Neural cell (in vitro differentiated cells): ENCODE data around the gene GSTM3. TPM values are rescaled to one million over a fixed set of nuclear protein-coding genes. Genes with fewer than 3 reads are reported as not detected.
A peak's percentile ranks its signal among the peaks of the same experiment; 100 is the strongest.

Experiments used
- H2AFZ ChIP-seq: fragments of 200-600, 300-800 bp; sonication (generic), shearing (Covaris generic); 2 replicates; pipeline ENCODE4 v1.6.0; 2014; ENCODE audit warnings: low read depth, mild to moderate bottlenecking, antibody characterized with exemption, low read length, moderate library complexity
- H3F3A ChIP-seq: fragments of 200-600 bp; shearing (Covaris generic); 2 replicates; pipeline ENCODE4 v1.6.1; 2016; ENCODE audit warnings: mild to moderate bottlenecking, moderate library complexity, mixed read lengths, antibody characterized with exemption, low read length; ENCODE audit not compliant: insufficient read depth, poor library complexity, severe bottlenecking
- H3K27ac ChIP-seq: fragments of 200-600, 300-800 bp; sonication (generic), shearing (Covaris generic); 2 replicates; pipeline ENCODE4 v1.5.1; 2014; ENCODE audit warnings: mild to moderate bottlenecking, low read length, moderate library complexity
- H3K27me3 ChIP-seq: fragments of 300-800, 200-600 bp; sonication (generic), shearing (Covaris generic); 2 replicates; pipeline ENCODE4 v1.6.0; 2014; ENCODE audit warnings: mild to moderate bottlenecking, low read depth, low read length, moderate library complexity; ENCODE audit not compliant: insufficient read depth
- H3K36me3 ChIP-seq: fragments of 300-800, 200-600 bp; sonication (generic), shearing (Covaris generic); 2 replicates; pipeline ENCODE4 v1.5.1; 2014; ENCODE audit warnings: mild to moderate bottlenecking, antibody characterized with exemption, low read length, moderate library complexity; ENCODE audit not compliant: insufficient read depth
- H3K4me2 ChIP-seq: fragments of 300-800, 200-600 bp; sonication (generic), shearing (Covaris generic); 2 replicates; pipeline ENCODE4 v1.6.0; 2014; ENCODE audit warnings: mild to moderate bottlenecking, low read length
- H3K4me3 ChIP-seq: fragments of 300-800, 200-600 bp; sonication (generic), shearing (Covaris generic); 2 replicates; pipeline ENCODE4 v1.5.1; 2014; ENCODE audit warnings: mild to moderate bottlenecking, low read length, moderate library complexity
- H3K79me2 ChIP-seq: fragments of 200-600 bp; shearing (Covaris generic); replicated peaks from 2 replicates; pipeline ENCODE4 v1.6.0; 2014; ENCODE audit warnings: mild to moderate bottlenecking, low read length, moderate library complexity; ENCODE audit not compliant: insufficient read depth
- H3K9ac ChIP-seq: fragments of 300-800, 200-600 bp; sonication (generic), shearing (Covaris generic); 2 replicates; pipeline ENCODE4 v1.6.1; 2016; ENCODE audit warnings: mild to moderate bottlenecking, low read length, mixed read lengths
- H3K9me2 ChIP-seq: fragments of 200-600 bp; shearing (Covaris generic); 2 replicates; pipeline ENCODE4 v1.6.1; 2016; ENCODE audit warnings: mild to moderate bottlenecking, low read length, mixed read lengths; ENCODE audit not compliant: insufficient read depth
- H3K9me3 ChIP-seq: fragments of 200-600, 300-800 bp; sonication (generic), shearing (Covaris generic); 2 replicates; pipeline ENCODE4 v1.6.1; 2016; ENCODE audit warnings: mild to moderate bottlenecking, mixed run types, low read length, moderate library complexity, mixed read lengths
- H4K20me1 ChIP-seq: fragments of 200-600 bp; shearing (Covaris generic); 2 replicates; pipeline ENCODE4 v1.6.1; 2016; ENCODE audit warnings: mild to moderate bottlenecking, mixed run types; ENCODE audit not compliant: insufficient read depth
- EP300 ChIP-seq: fragments of 450-650 bp; conservative IDR thresholded peaks from 2 replicates; pipeline ENCODE4 v1.6.1; 2014; ENCODE audit warnings: antibody characterized with exemption, mild to moderate bottlenecking, moderate library complexity; ENCODE audit not compliant: poor library complexity, severe bottlenecking
- EZH2 ChIP-seq: fragments of 200-600, 300-800 bp; shearing (Covaris generic), sonication (generic); IDR thresholded peaks from 2 replicates; pipeline ENCODE4 v1.6.1; 2014; ENCODE audit warnings: antibody characterized with exemption, low read length, borderline replicate concordance, mild to moderate bottlenecking; ENCODE audit not compliant: insufficient read depth, poor library complexity, severe bottlenecking
- MXI1 ChIP-seq: fragments of 450-650 bp; conservative IDR thresholded peaks from 2 replicates; pipeline ENCODE4 v1.6.1; 2014; ENCODE audit warnings: antibody characterized with exemption, mild to moderate bottlenecking; ENCODE audit not compliant: poor library complexity, severe bottlenecking
- POLR2AphosphoS5 ChIP-seq: IDR thresholded peaks from 2 replicates; pipeline ENCODE4 v1.6.1; 2012
- RAD21 ChIP-seq: fragments of 450-650 bp; conservative IDR thresholded peaks from 2 replicates; pipeline ENCODE4 v1.6.1; 2014; ENCODE audit warnings: antibody characterized with exemption, mild to moderate bottlenecking, moderate library complexity
- SMC3 ChIP-seq: fragments of 450-650 bp; conservative IDR thresholded peaks from 2 replicates; pipeline ENCODE4 v1.6.1; 2014; ENCODE audit warnings: antibody characterized with exemption, mild to moderate bottlenecking, moderate library complexity; ENCODE audit not compliant: poor library complexity
- TAF1 ChIP-seq: IDR thresholded peaks from 2 replicates; pipeline ENCODE4 v1.6.1; 2012; ENCODE audit warnings: low read depth
- polyA plus RNA-seq: library from polyadenylated mRNA; depleted of rRNA; stranded (reverse); fragments of >200 nt; gene quantifications from 2 replicates; pipeline ENCODE4 v1.2.3, GENCODE V29; 2014
- TF ChIP-seq, protein P1 (sequence below): IDR thresholded peaks from 2 replicates; pipeline ENCODE4 v1.6.1; 2012; ENCODE audit warnings: borderline replicate concordance
- TF ChIP-seq, protein P2 (sequence below): fragments of 450-650 bp; IDR thresholded peaks from 2 replicates; pipeline ENCODE4 v1.5.1; 2014; ENCODE audit warnings: antibody characterized with exemption, mild to moderate bottlenecking, moderate library complexity; ENCODE audit not compliant: poor library complexity, severe bottlenecking

Gene GSTM3
- polyA plus RNA-seq, 1 donor from 2014 or later, result 195 TPM

DNA sequence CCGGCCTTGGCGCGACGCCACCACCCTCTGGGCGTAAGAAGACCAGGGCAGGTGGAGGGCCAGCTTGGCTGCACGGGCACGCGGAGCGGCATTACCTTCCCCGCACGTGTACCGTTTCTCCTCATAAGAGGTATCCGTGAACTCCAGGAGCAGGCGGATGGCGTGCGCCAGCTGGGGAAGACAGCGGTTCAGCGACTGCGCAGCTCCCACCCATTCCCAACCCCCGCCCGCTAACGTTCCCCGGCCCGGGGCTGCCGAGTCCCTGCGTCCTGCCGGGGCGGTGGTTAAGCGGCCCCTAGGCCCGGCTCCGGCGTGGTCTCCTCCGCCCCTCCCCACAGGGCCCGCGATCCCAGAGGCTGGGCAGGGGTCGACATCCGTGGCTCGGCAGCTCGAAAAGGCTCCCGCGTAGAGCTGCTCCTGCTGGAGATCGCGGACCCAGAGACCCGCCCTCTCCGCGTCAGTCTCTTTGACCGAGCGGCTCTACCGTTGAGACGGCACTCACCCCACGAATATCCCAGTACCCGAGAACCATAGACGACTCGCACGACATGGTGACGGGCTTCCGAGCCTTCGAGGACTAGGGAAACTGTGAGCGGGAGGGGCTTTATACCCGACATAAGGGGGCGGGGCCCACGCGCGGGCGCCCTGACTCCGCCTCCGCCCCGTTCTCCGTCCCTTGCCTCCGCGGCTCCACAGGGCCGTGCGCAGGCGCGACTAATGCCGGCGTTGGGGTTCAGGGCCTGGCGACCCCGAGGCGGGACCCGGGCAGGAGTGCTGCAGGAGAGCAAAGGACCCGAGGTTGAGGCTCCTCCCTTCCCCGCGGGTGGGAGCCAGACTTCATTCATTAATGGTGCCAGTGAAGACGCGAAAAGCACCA is 862 bp downstream of the GSTM3 start:
- Histone ChIP-seq H3K27me3 (no peaks in the 10 kb centered on the region), H4K20me1 (no peaks in the 10 kb centered on the region), H3K79me2 (no peaks in the 10 kb centered on the region), H3K4me3 (peak overlapping the region; percentile 98), H3K9me2 (no peaks in the 10 kb centered on the region), H3F3A (no peaks in the 10 kb centered on the region), H3K9ac (peak overlapping the region; percentile 89), H3K36me3 (peaks cover 16% of the 10 kb centered on the region), H3K4me2 (peak overlapping the region; percentile 56), H3K27ac (peak overlapping the region; percentile 90), H2AFZ (peak overlapping the region; percentile 75), H3K9me3 (no peaks in the 10 kb centered on the region)
- TF ChIP-seq MXI1, result peak; percentile 97
- TF ChIP-seq TAF1, result no peak
- TF ChIP-seq, protein P1, sequence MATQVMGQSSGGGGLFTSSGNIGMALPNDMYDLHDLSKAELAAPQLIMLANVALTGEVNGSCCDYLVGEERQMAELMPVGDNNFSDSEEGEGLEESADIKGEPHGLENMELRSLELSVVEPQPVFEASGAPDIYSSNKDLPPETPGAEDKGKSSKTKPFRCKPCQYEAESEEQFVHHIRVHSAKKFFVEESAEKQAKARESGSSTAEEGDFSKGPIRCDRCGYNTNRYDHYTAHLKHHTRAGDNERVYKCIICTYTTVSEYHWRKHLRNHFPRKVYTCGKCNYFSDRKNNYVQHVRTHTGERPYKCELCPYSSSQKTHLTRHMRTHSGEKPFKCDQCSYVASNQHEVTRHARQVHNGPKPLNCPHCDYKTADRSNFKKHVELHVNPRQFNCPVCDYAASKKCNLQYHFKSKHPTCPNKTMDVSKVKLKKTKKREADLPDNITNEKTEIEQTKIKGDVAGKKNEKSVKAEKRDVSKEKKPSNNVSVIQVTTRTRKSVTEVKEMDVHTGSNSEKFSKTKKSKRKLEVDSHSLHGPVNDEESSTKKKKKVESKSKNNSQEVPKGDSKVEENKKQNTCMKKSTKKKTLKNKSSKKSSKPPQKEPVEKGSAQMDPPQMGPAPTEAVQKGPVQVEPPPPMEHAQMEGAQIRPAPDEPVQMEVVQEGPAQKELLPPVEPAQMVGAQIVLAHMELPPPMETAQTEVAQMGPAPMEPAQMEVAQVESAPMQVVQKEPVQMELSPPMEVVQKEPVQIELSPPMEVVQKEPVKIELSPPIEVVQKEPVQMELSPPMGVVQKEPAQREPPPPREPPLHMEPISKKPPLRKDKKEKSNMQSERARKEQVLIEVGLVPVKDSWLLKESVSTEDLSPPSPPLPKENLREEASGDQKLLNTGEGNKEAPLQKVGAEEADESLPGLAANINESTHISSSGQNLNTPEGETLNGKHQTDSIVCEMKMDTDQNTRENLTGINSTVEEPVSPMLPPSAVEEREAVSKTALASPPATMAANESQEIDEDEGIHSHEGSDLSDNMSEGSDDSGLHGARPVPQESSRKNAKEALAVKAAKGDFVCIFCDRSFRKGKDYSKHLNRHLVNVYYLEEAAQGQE, result peak; percentile 11
- peak; percentile 53 for TF ChIP-seq SMC3
- peak; percentile 97 for TF ChIP-seq POLR2AphosphoS5

DNA sequence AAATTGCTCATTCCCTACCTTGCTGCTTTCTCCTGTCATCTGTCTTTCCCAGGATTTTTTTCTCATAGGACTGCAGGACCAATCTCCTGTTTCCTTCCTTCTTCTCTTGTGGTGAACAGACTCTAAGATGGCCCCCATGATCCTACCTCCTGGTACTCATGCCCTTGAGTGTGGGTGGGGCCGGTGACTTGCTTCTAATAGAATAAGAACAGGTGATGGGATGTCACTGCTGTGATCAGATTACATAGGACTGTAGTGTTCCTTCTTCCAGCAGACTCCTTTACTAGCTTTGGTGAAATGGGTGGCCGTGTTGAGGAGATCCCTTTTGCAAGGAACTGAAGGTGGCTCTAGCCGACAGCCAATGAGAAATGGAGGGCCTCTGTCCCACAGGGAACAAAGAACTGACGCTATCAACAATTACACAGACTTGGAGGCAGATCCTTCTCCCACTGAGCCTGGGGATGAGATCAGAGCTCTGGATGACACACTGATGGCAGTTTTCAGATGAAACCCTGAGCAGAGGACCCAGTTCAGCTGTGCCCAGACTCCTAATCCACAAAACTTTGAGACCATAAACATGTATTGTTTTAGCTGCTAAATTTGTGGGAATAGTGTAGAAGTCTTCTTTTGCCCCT is 7.5 kb downstream of the GSTM3 start:
- Histone ChIP-seq H3K36me3 (peaks cover 16% of the 10 kb centered on the region), H3F3A (no peaks in the 10 kb centered on the region), H3K9me3 (no peaks in the 10 kb centered on the region), H3K9me2 (no peaks in the 10 kb centered on the region), H3K27me3 (no peaks in the 10 kb centered on the region), H3K79me2 (no peaks in the 10 kb centered on the region), H3K4me3 (no peak overlapping the region), H3K9ac (no peak overlapping the region), H2AFZ (no peak overlapping the region), H3K4me2 (no peak overlapping the region), H3K27ac (no peak overlapping the region), H4K20me1 (no peaks in the 10 kb centered on the region)
- TF ChIP-seq RAD21 (no peak), EP300 (no peak), TAF1 (no peak), SMC3 (no peak), EZH2 (no peak), MXI1 (no peak), POLR2AphosphoS5 (no peak)
- TF ChIP-seq, protein P1, result no peak
- TF ChIP-seq, protein P2, sequence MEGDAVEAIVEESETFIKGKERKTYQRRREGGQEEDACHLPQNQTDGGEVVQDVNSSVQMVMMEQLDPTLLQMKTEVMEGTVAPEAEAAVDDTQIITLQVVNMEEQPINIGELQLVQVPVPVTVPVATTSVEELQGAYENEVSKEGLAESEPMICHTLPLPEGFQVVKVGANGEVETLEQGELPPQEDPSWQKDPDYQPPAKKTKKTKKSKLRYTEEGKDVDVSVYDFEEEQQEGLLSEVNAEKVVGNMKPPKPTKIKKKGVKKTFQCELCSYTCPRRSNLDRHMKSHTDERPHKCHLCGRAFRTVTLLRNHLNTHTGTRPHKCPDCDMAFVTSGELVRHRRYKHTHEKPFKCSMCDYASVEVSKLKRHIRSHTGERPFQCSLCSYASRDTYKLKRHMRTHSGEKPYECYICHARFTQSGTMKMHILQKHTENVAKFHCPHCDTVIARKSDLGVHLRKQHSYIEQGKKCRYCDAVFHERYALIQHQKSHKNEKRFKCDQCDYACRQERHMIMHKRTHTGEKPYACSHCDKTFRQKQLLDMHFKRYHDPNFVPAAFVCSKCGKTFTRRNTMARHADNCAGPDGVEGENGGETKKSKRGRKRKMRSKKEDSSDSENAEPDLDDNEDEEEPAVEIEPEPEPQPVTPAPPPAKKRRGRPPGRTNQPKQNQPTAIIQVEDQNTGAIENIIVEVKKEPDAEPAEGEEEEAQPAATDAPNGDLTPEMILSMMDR, result no peak
